Heart left ventricle (tissue), 13 donors: Measurements from ENCODE around the gene WDR74.

Source experiments
- CTCF ChIP-seq, 12 donors: fragments of 200-600 bp; sonication (generic) in 4 of 12; IDR thresholded peaks; one replicate each; pipeline versions ENCODE4 v1.5.0 to v1.8.0; 2018 to 2022; ENCODE audit warnings: antibody characterized with exemption in 12 of 12, mild to moderate bottlenecking in 5 of 12
- POLR2A ChIP-seq, 2 donors: fragments of 450-650 bp; IDR thresholded peaks; one replicate each; pipeline ENCODE4 v1.6.1; 2017; ENCODE audit warnings: antibody characterized with exemption in 2 of 2, mild to moderate bottlenecking in 2 of 2, moderate library complexity in 2 of 2
- donor health status: ischemic (EF 13 %, LVEDD 7.1; RV severe dilation, severe dysfunction).
- donor health status: DM: no; HTN: yes; CAD: no.
- donor health status: DM: no; HTN: no; CAD: no.
- donor health status: ischemic (EF 25% LVEDD 6.9; RV normal size, moderate dysfunction).
- donor health status: ischemic (EF 25% LVEDD 5.7; RV mildly dilated, moderate dysfunction).
- donor health status: ischemic (EF 35%, LVEDD 5.7; RV mildly dilated, moderate dysfunction).
- donor health status: nonischemic (EF 11% LVEDD 7.7; RV severe dilation, severe dysfunction).
- donor health status: DM: yes; HTN: yes; CAD: no.
- donor health status: PGD.
- donor health status: ischemic (EF 29% LVEDD 5.4; RV normal size, mild dysfunction).
- donor health status: nonischemic (EF 23%, LVEDD 6.1; RV moderate dilation, normal function).

- TF ChIP-seq CTCF (IDR thresholded peaks at IDR 0.05) (no peak), POLR2A (IDR thresholded peaks at IDR 0.05) (no peak)
These were observed 21.6 kb upstream of the WDR74 start for GRCh38 chr11:62860835-62861563.
